Heart right ventricle (tissue), 16 donors: Measurements from ENCODE around the gene RAB36. TPM values are rescaled to one million over a fixed set of nuclear protein-coding genes. Genes with fewer than 3 reads are reported as not detected.

ENCODE experiments used
- ATAC-seq, 8 donors: fragments of 200-7000 bp; cut with Tn5 transposase; one replicate each; pipeline ENCODE4 v1.9.1; 2020; ENCODE audit warnings: mild to moderate bottlenecking in 8 of 8, moderate library complexity in 8 of 8, moderate number of reproducible peaks in 1 of 8
- DNase-seq, 2 donors: peaks; one replicate each; pipeline ENCODE4 v3.0.0-alpha.2; 2020
- H3K27ac ChIP-seq, 10 donors: fragments of 200-600 bp; sonication (generic) in 2 of 10; one replicate each; pipeline versions ENCODE4 v1.5.0 to v1.8.0; 2020 to 2022; ENCODE audit warnings: mild to moderate bottlenecking in 3 of 10
- H3K27me3 ChIP-seq, 7 donors: fragments of 200-600 bp; one replicate each; pipeline ENCODE4 v1.8.0; 2021 to 2022; ENCODE audit warnings: mild to moderate bottlenecking in 2 of 7
- H3K36me3 ChIP-seq, 9 donors: fragments of 200-600 bp; sonication (generic) in 1 of 9; one replicate each; pipeline versions ENCODE4 v1.5.0 to v1.8.0; 2020 to 2022; ENCODE audit warnings: mild to moderate bottlenecking in 2 of 9
- H3K4me1 ChIP-seq, 9 donors: fragments of 200-600 bp; sonication (generic) in 1 of 9; one replicate each; pipeline versions ENCODE4 v1.5.0 to v1.8.0; 2020 to 2022; ENCODE audit warnings: mild to moderate bottlenecking in 4 of 9
- H3K4me3 ChIP-seq, 10 donors: fragments of 200-600 bp; sonication (generic) in 2 of 10; one replicate each; pipeline versions ENCODE4 v1.5.0 to v1.8.0; 2020 to 2022; ENCODE audit warnings: mild to moderate bottlenecking in 7 of 10, moderate library complexity in 2 of 10
- H3K9me3 ChIP-seq, 11 donors: fragments of 200-600 bp in 10 of 11; sonication (generic) in 2 of 11; one replicate each; pipeline versions ENCODE4 v1.5.0 to v1.8.0; 2013 to 2022; ENCODE audit warnings: mild to moderate bottlenecking in 2 of 11, control low read depth in 1 of 11, moderate library complexity in 1 of 11
- CTCF ChIP-seq, 9 donors: fragments of 200-600 bp; sonication (generic) in 2 of 9; IDR thresholded peaks; one replicate each; pipeline versions ENCODE4 v1.5.0 to v1.8.0; 2021 to 2022; ENCODE audit warnings: antibody characterized with exemption in 9 of 9, mild to moderate bottlenecking in 5 of 9, moderate library complexity in 1 of 9
- WGBS, 2 donors: extraction: QIAGEN DNeasy Blood & Tissue Kit; methylation state at CpG; one replicate each; pipeline ENCODE4 v1.1.7; 2013; ENCODE audit warnings: inconsistent platforms in 1 of 2; 5-methylcytosine and 5-hydroxymethylcytosine counted together
- intact Hi-C, 10 donors: fragments of 100-400 bp; cut with DNase I; formaldehyde crosslinking; loops; one replicate each; pipeline versions ENCODE4 v1.11.1 to v1.14.2; 2022
- polyA plus RNA-seq, 2 donors: library from polyadenylated mRNA; stranded (reverse); fragments of 200-250 nt; gene quantifications; one replicate each; pipeline ENCODE4 v1.2.3, GENCODE V29; 2013
- total RNA-seq, 10 donors: library from RNA; stranded (reverse); fragmentation: NEBNext Ultra II Directional in 3 of 10; extraction: Animal tissue kit (Norgen Biotek cat#: 25700) in 3 of 10; gene quantifications; one replicate each; pipeline versions ENCODE4 v1.2.1 to v1.2.4, GENCODE V29; 2021 to 2023
- donor health status: Arrhythmogenic right ventricular cardiomyopathy.
- donor health status: ischemic (EF 13 %, LVEDD 7.1; RV severe dilation, severe dysfunction).
- donor health status: healthy with polysubstance abuse.
- donor health status: DM: no; HTN: yes; CAD: no.
- donor health status: DM: no; HTN: no; CAD: no.
- donor health status: ischemic (EF 25% LVEDD 6.9; RV normal size, moderate dysfunction).
- donor health status: ischemic (EF 25% LVEDD 5.7; RV mildly dilated, moderate dysfunction).
- donor health status: healthy.
- donor health status: DM: yes; HTN: yes; CAD: no.
- donor health status: Ischemic cardiomyopathy.
- donor health status: ischemic (EF 35%, LVEDD 5.7; RV mildly dilated, moderate dysfunction).
- donor health status: nonischemic (EF 11% LVEDD 7.7; RV severe dilation, severe dysfunction).
- donor health status: DM: yes; HTN: yes; CAD: no.
- donor health status: PGD.
- donor health status: ischemic (EF 29% LVEDD 5.4; RV normal size, mild dysfunction).
- donor health status: nonischemic (EF 23%, LVEDD 6.1; RV moderate dilation, normal function).

Gene RAB36
- total and polyA plus RNA-seq, 12 donors, result 0.15 to 1.00 (median 0.43) TPM

- WGBS, 2 donors, result 69 to 70% methylated on average over 6 of the region's 6 CpGs
- H3K36me3 ChIP-seq, result peaks cover 0 to 11% (median 0%) of the 10 kb centered on the region in 9 donors
- no peak overlapping the region for H3K4me3 ChIP-seq
- H3K27me3 ChIP-seq, result no peaks in the 10 kb centered on the region
- H3K27ac ChIP-seq, result no peak overlapping the region
- TF ChIP-seq CTCF (IDR thresholded peaks at IDR 0.05), result no peak
- ATAC-seq, result peak in 1 of 8 donors; percentile 22
- no peak for DNase-seq
- intact Hi-C loops, result no loop called here
- H3K4me1 ChIP-seq, result peaks cover 2 to 52% (median 37%) of the 10 kb centered on the region in 9 donors
- no peaks in the 10 kb centered on the region for H3K9me3 ChIP-seq
Measured at GRCh38 chr22:23210428-23211170, 65.3 kb downstream of the RAB36 start.

- 96 to 97% methylated on average over 3 of the region's 3 CpGs for WGBS, 2 donors
- intact Hi-C loops, result no loop called here
- ATAC-seq, result no peak
- no peaks in the 10 kb centered on the region for H3K9me3 ChIP-seq
- DNase-seq, result no peak
- TF ChIP-seq CTCF (IDR thresholded peaks at IDR 0.05), result no peak
- peaks cover 0 to 11% (median 0%) of the 10 kb centered on the region in 9 donors for H3K36me3 ChIP-seq
- peaks cover 11 to 58% (median 45%) of the 10 kb centered on the region in 9 donors for H3K4me1 ChIP-seq
- no peaks in the 10 kb centered on the region for H3K27me3 ChIP-seq
- H3K27ac ChIP-seq, result no peak overlapping the region
- no peak overlapping the region for H3K4me3 ChIP-seq
Measured at GRCh38 chr22:23211622-23212021, 66.3 kb downstream of the RAB36 start.

GRCh38 chr22:23212061-23213021 lies 67.1 kb downstream of the RAB36 start:
- Histone ChIP-seq H3K27ac (no peak overlapping the region), H3K4me3 (no peak overlapping the region), H3K9me3 (no peaks in the 10 kb centered on the region), H3K36me3 (peaks cover 0 to 11% (median 0%) of the 10 kb centered on the region in 9 donors), H3K4me1 (peaks cover 11 to 65% (median 52%) of the 10 kb centered on the region in 9 donors), H3K27me3 (no peaks in the 10 kb centered on the region)
- ATAC-seq (no peak), DNase-seq (no peak)
- WGBS, 2 donors, result 85 to 86% methylated on average over 10 of the region's 10 CpGs
- TF ChIP-seq CTCF (IDR thresholded peaks at IDR 0.05), result no peak
- intact Hi-C loops, result no loop called here

- H3K9me3 ChIP-seq, result no peaks in the 10 kb centered on the region
- no peak for TF ChIP-seq CTCF (IDR thresholded peaks at IDR 0.05)
- ATAC-seq (peak in 1 of 8 donors; percentile 11), DNase-seq (no peak)
- H3K27me3 ChIP-seq, result no peaks in the 10 kb centered on the region
- peaks cover 0 to 11% (median 0%) of the 10 kb centered on the region in 9 donors for H3K36me3 ChIP-seq
- intact Hi-C loops, result no loop called here
- H3K4me1 ChIP-seq, result peaks cover 16 to 73% (median 59%) of the 10 kb centered on the region in 9 donors
- 90 to 94% methylated on average over 13 of the region's 13 CpGs for WGBS, 2 donors
- no peak overlapping the region for H3K27ac ChIP-seq
- H3K4me3 ChIP-seq, result no peak overlapping the region
Measured at GRCh38 chr22:23213022-23213555, 67.8 kb downstream of the RAB36 start.
